Activated CD4-positive, alpha-beta T cell treated with anti-CD3 and anti-CD28 coated beads for 4 hours (primary cell): ENCODE data around the gene SLC9A4.
"Not testable (repeated sequence)": the region's sequence is repeated elsewhere in the genome, so short reads cannot be mapped to it uniquely, and the experiment has no call there.

ENCODE experiments used
- DNase-seq, 2 donors: peaks; one replicate each; pipeline ENCODE4 v3.0.0-alpha.2; 2020

The SLC9A4 gene

DNA sequence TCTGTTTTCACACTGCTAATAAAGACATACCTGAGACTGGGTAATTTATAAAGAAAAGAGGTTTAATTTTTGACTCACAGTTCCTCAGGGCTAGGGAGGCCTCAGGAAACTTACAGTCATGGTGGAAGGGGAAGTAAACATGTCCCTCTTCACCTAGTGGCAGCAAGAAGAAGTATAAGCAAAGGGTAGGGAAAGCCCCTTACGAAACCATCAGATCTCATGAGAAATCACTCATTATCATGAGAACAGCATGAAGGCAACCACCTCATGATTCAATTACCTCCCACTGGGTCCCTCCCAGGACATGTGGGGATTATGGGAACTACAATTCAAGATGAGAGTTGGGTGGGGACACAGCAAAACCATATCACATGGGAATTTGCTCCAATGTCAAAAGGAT, 89.5 kb downstream of the SLC9A4 start:
- not testable (repeated sequence) for DNase-seq

DNA sequence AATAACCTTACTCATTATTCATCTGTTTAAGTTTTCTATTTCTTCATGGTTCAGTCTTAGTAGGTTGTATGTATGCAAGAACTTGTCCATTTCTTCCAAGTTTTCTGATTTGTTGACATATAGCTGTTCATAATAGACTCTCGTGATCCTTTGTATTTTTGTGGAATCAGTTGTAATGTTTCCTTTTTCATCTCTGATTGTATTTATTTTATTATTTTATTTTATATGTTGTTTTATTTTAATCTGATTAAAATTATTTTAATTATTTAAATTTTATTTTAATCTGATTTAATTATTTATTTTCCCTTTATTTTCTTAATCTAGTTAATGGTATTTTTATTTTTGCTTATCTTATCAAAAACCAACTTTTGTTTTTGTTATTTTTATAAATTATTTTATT, 102.9 kb downstream of the SLC9A4 start:
- DNase-seq = no peak

DNA sequence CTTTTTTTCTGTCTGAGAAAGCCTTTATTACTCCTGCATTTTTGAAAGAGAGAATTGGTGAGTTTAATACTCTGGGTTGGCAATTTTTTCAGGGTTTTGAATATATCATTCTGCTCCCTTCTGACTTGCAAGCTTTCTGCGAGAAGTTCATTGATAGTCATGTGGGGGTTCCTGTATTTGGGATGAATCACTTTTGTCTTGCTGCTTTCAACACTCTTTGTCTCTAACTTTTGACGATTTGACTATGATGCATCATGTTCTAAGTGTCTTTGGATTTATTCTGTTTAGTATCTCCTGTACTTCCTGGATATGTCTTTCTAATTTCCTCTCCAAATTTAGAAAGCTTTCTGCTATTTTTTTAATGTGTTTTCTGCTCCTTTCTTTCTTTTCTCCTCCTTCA, 105.3 kb downstream of the SLC9A4 start:
- DNase-seq = no peak

- no peak for DNase-seq
These were observed 108.9 kb downstream of the SLC9A4 start for GRCh38 chr2:102581911-102582310.

DNA sequence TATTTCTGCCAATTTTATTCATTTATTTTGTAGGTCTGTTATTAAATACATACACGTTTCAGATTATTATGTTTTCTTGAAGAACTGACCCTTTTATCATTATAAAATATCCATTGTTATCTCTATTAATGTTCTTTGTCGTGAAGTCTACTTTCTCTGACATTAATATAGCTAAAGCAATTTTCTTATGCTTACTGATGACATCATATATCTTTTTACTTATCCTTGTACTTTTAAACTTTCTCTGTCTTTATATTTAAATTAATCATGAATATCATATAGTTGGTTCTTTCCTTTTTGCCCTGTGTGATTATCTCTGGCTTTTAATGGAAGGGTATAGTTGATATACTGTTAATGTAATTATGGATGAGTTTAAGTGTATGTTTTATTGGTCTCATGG, 109.8 kb downstream of the SLC9A4 start:
- DNase-seq = no peak
